GM19240 (cell line): ENCODE measurements around the gene TNS3.

Experiments used
- DNase-seq: peaks from one replicate; pipeline ENCODE4 v3.0.0; 2011; ENCODE audit warnings: low spot score; ENCODE audit not compliant: insufficient read length

The TNS3 gene

GRCh38 chr7:47291461-47292081 is 290.3 kb downstream of the TNS3 start:
- peak; percentile 19 for DNase-seq

GRCh38 chr7:47290867-47291266 is 291.0 kb downstream of the TNS3 start:
- DNase-seq = no peak

GRCh38 chr7:47290466-47290865 is 291.4 kb downstream of the TNS3 start:
- DNase-seq = no peak

GRCh38 chr7:47288060-47288459 is 293.9 kb downstream of the TNS3 start:
- DNase-seq = no peak

GRCh38 chr7:47285860-47286491 is 295.9 kb downstream of the TNS3 start:
- no peak for DNase-seq

- DNase-seq = no peak
Observed at GRCh38 chr7:47284691-47285635, 296.9 kb downstream of the TNS3 start.

GRCh38 chr7:47283497-47284131 is 298.3 kb downstream of the TNS3 start:
- DNase-seq = no peak

GRCh38 chr7:47282790-47283496 is 299.0 kb downstream of the TNS3 start:
- no peak for DNase-seq

GRCh38 chr7:47281966-47282643 is 299.8 kb downstream of the TNS3 start:
- DNase-seq = no peak

- DNase-seq = no peak
Observed at GRCh38 chr7:47281161-47281560, 300.8 kb downstream of the TNS3 start.

- no peak for DNase-seq
Observed at GRCh38 chr7:47280114-47280513, 301.8 kb downstream of the TNS3 start.

- no peak for DNase-seq
Observed at GRCh38 chr7:47278043-47278442, 303.9 kb downstream of the TNS3 start.

- DNase-seq = no peak
Observed at GRCh38 chr7:47277321-47277781, 304.6 kb downstream of the TNS3 start.

GRCh38 chr7:47273974-47274766 is 307.7 kb downstream of the TNS3 start:
- DNase-seq = no peak

GRCh38 chr7:47273088-47273487 is 308.8 kb downstream of the TNS3 start:
- DNase-seq = no peak

GRCh38 chr7:47271749-47272148 is 310.2 kb downstream of the TNS3 start:
- no peak for DNase-seq

GRCh38 chr7:47268851-47269836 is 312.8 kb downstream of the TNS3 start:
- no peak for DNase-seq

GRCh38 chr7:47267346-47267745 is 314.6 kb downstream of the TNS3 start:
- no peak for DNase-seq
